ENCODE data around the gene ECHS1. TPM values are rescaled to one million over a fixed set of nuclear protein-coding genes. Genes with fewer than 3 reads are reported as not detected.

The ECHS1 gene
- total and polyA plus RNA-seq, 10 of the 15 experiments (the other 5 are each of a cell fraction or from before 2014, with no cell fraction given), result 32.7 to 164 (median 62.4) TPM

- TF ChIP-seq BCL3 (IDR thresholded peaks at IDR 0.05; ENCODE audit: borderline replicate concordance, insufficient read depth, low read depth, low read length, poor library complexity, severe bottlenecking) (no peak), MEF2B (IDR thresholded peaks at IDR 0.05; ENCODE audit: partially characterized antibody, poor library complexity, severe bottlenecking) (no peak), USF2 (IDR thresholded peaks at IDR 0.05; ENCODE audit: borderline replicate concordance, low read depth, low read length) (no peak)
Observed at GRCh38 chr10:133401500-133401899, 28.3 kb upstream of the ECHS1 start (continued).

GRCh38 chr10:133400624-133401424 is 27.7 kb upstream of the ECHS1 start:
- Histone ChIP-seq H3K4me3 (peak overlapping the region; percentile 57), H3K36me3 (ENCODE audit: control insufficient read depth in 2 of 2, insufficient read depth in 2 of 2, low read length in 1 of 2) (peaks cover 15 to 19% of the 10 kb centered on the region in 2 experiments; a peak in 3 of 4 replicates), H3K4me1 (ENCODE audit: control insufficient read depth, insufficient read depth, low read length) (peaks cover 27% of the 10 kb centered on the region), H4K20me1 (ENCODE audit: control insufficient read depth, insufficient read depth) (peaks cover 3% of the 10 kb centered on the region; the same call in 1 of the 2 replicates), H3K79me2 (ENCODE audit: control insufficient read depth, insufficient read depth, low read length) (peaks cover 14% of the 10 kb centered on the region), H3K27ac (ENCODE audit: control insufficient read depth, insufficient read depth) (peak overlapping the region; percentile 92), H3K27me3 (replicated peaks in 1 of 2; ENCODE audit: control insufficient read depth in 2 of 2, insufficient read depth in 2 of 2, low read length in 1 of 2) (no peaks in the 10 kb centered on the region), H3K9ac (ENCODE audit: control insufficient read depth, insufficient read depth, low read length) (peak overlapping the region; percentile 76), H3K9me3 (replicated peaks; ENCODE audit: control insufficient read depth, insufficient read depth, low read length) (no peaks in the 10 kb centered on the region), H3K4me2 (ENCODE audit: control insufficient read depth, insufficient read depth) (peak overlapping the region; percentile 100), H2AFZ (ENCODE audit: control insufficient read depth, low read depth, low read length) (no peak overlapping the region)
- ChIA-PET RAD21 (ENCODE audit: unreplicated experiment) (interaction anchor here (0.7 to 1.3 kb wide), 7 partner anchors 10 to 71 kb away, joined by 3 to 16 read pairs (median 4); partner anchors contain the start of genes ECHS1, FUOM and PAOX), POLR2A (interaction anchor here (1.5 to 1.8 kb wide), 2 partner anchors 11 to 23 kb away, joined by 4 to 17 read pairs; no protein-coding TSS in a partner anchor), SMC1A (ENCODE audit: uncharacterized antibody, unreplicated experiment) (interaction anchor here (1.0 to 2.7 kb wide), 6 partner anchors 11 to 71 kb away, joined by 3 to 21 read pairs (median 4); no protein-coding TSS in a partner anchor), CTCF (interaction anchor here (0.7 to 1.3 kb wide), 4 partner anchors 13 to 94 kb away, joined by 3 to 7 read pairs (median 4); no protein-coding TSS in a partner anchor)
- in situ Hi-C loops (cut with MboI) (no loop called here), intact Hi-C loops (cut with micrococcal nuclease; ENCODE audit: unreplicated experiment) (no loop called here)
- TF ChIP-seq SP1 (IDR thresholded peaks at IDR 0.05; ENCODE audit: low read depth, low read length) (no peak), RUNX3 (IDR thresholded peaks at IDR 0.05; ENCODE audit: low read length) (0 out of 2 replicates have a peak, but pooled peaks have one; percentile 3), JUNB (IDR thresholded peaks at IDR 0.05) (peak; percentile 45), ZNF207 (IDR thresholded peaks at IDR 0.05; ENCODE audit: borderline replicate concordance) (no peak), REST (IDR thresholded peaks at IDR 0.05; ENCODE audit: low read depth, low read length) (no peak), SMAD1 (IDR thresholded peaks at IDR 0.05; ENCODE audit: low read depth, partially characterized antibody) (no peak), ETV6 (conservative IDR thresholded peaks at IDR 0.05 in 1 of 2, IDR thresholded peaks at IDR 0.05 in 1 of 2; ENCODE audit: borderline replicate concordance in 1 of 2, low read depth in 1 of 2) (no peak), MXI1 (IDR thresholded peaks at IDR 0.05; ENCODE audit: low read depth, low read length) (0 out of 2 replicates have a peak, but pooled peaks have one; percentile 10), RCOR1 (conservative IDR thresholded peaks at IDR 0.05; ENCODE audit: low read depth, low read length) (no peak)
- ATAC-seq (peak; percentile 91), DNase-seq (ENCODE audit: low read depth, low spot score) (peak; percentile 63), FAIRE-seq (peak; percentile 98)
- WGBS (ENCODE audit: insufficient coverage, insufficient replicate concordance, low lambda C conversion rate, missing lambda C conversion rate), result 34% methylated on average over 9 of the region's 10 CpGs
- TSS peak; percentile 28 for BruUV-seq (replicated peaks)

Measured in GM12878 (cell line).